ENCODE results near the gene C1orf159.

GRCh38 chr1:1134300-1134970 lies 18.5 kb upstream of the C1orf159 start:
- TF ChIP-seq, protein P1, sequence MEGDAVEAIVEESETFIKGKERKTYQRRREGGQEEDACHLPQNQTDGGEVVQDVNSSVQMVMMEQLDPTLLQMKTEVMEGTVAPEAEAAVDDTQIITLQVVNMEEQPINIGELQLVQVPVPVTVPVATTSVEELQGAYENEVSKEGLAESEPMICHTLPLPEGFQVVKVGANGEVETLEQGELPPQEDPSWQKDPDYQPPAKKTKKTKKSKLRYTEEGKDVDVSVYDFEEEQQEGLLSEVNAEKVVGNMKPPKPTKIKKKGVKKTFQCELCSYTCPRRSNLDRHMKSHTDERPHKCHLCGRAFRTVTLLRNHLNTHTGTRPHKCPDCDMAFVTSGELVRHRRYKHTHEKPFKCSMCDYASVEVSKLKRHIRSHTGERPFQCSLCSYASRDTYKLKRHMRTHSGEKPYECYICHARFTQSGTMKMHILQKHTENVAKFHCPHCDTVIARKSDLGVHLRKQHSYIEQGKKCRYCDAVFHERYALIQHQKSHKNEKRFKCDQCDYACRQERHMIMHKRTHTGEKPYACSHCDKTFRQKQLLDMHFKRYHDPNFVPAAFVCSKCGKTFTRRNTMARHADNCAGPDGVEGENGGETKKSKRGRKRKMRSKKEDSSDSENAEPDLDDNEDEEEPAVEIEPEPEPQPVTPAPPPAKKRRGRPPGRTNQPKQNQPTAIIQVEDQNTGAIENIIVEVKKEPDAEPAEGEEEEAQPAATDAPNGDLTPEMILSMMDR (IDR thresholded peaks at IDR 0.05) = no peak
- TF ChIP-seq EZH2 (IDR thresholded peaks at IDR 0.05) = no peak

All from neural progenitor cell (in vitro differentiated cells).